K562 (cell line): ENCODE measurements around the gene C22orf42.

ENCODE experiments used
- CTCF ChIP-seq, 3 experiments: IDR thresholded peaks in 2 of 3; conservative IDR thresholded peaks in 1 of 3; 2 replicates each; pipeline ENCODE4 v1.5.1; 2011 to 2012; ENCODE audit warnings: low read length in 3 of 3, mild to moderate bottlenecking in 3 of 3, control low read depth in 2 of 3, improper control_type of control experiment in 1 of 3, inconsistent platforms in 1 of 3, low read depth in 1 of 3, mixed read lengths in 1 of 3, moderate library complexity in 1 of 3; ENCODE audit not compliant: insufficient read depth in 2 of 3
- NR1H2 ChIP-seq: sonication (generic); formaldehyde crosslinking; IDR thresholded peaks from 2 replicates; pipeline ENCODE4 v1.4.0; 2020; ENCODE audit warnings: mild to moderate bottlenecking, missing genetic modification reagents
- POLR2A ChIP-seq: fragments of 450-650 bp; conservative IDR thresholded peaks from 2 replicates; pipeline ENCODE4 v1.6.1; 2016
- ZNF212 ChIP-seq: fragments of 450-650 bp; formaldehyde crosslinking; IDR thresholded peaks from 2 replicates; pipeline ENCODE4 v1.4.0; 2020; ENCODE audit warnings: mild to moderate bottlenecking
- ZNF695 ChIP-seq: fragments of 450-650 bp; formaldehyde crosslinking; IDR thresholded peaks from 2 replicates; pipeline ENCODE4 v1.4.0; 2020; ENCODE audit warnings: mild to moderate bottlenecking, moderate library complexity
- ZNF740 ChIP-seq, 3 experiments: fragments of 200-800 bp in 1 of 3; sonication (Bioruptor generic) in 1 of 3; sonication (generic) in 1 of 3; formaldehyde crosslinking in 1 of 3; IDR thresholded peaks; 2 replicates each; pipeline versions ENCODE4 v1.6.1 to v1.8.0; 2016 to 2022; ENCODE audit warnings: mild to moderate bottlenecking in 2 of 3, missing compliant biosample characterization in 2 of 3, missing genetic modification characterization in 2 of 3, missing genetic modification reagents in 1 of 3

- TF ChIP-seq ZNF740 (CRISPR knock-in tag; IDR thresholded peaks at IDR 0.05) = no peak
- TF ChIP-seq ZNF740 (tag; IDR thresholded peaks at IDR 0.05) = no peak
- TF ChIP-seq POLR2A = no peak
- no peak for TF ChIP-seq CTCF (IDR thresholded peaks at IDR 0.05 in 2 of 3, conservative IDR thresholded peaks at IDR 0.05 in 1 of 3; ENCODE audit: insufficient read depth in 2 of 3, low read depth in 1 of 3, low read length in 3 of 3)
- no peak for TF ChIP-seq ZNF212 (CRISPR knock-in tag)
- no peak for TF ChIP-seq ZNF695 (CRISPR knock-in tag)
- TF ChIP-seq NR1H2 = no peak
Measured at GRCh38 chr22:32100711-32101110, 58.4 kb downstream of the C22orf42 start.
